ENCODE measurements around the gene TMEM175. TPM values are rescaled to one million over a fixed set of nuclear protein-coding genes. Genes with fewer than 3 reads are reported as not detected.

TMEM175 gene
- total RNA-seq, 1 experiment from 2014 or later, result 18.8 TPM

DNA sequence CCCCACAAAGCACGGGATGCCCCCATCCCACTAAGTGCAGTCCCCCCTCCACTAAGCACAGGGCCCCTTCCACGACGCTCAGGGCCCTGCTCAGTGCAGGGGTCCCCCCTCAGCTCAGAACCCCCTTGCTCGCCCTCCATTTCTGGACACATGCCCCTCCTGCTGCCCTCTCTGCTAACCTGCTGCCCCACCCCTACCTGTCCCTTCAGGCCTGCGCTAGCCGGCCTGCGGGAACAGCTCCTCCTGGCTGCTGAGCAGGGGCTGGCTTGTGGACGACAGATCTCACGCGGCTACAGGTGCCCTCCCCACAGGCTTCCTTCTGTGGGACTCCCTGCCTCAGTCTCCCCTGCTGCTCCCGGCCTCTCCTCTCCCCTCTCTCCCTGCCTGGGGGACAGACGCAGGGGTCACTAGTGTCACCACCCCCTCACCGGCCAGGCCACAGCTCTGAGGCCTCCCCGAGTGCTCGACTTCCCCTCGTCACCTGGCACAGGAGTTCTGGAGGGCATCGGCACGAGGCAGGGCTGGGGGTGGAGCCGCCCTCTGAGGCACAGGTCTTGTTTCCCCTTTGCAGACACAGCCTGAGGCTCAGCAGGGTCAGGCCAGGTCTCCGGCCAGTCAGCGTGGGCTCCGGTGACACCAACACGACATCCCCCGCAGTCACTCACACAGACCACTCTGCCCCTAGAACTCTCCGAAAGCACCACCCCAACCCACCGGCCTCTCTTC, 21.7 kb upstream of the TMEM175 start:
- TF ChIP-seq, protein P1, sequence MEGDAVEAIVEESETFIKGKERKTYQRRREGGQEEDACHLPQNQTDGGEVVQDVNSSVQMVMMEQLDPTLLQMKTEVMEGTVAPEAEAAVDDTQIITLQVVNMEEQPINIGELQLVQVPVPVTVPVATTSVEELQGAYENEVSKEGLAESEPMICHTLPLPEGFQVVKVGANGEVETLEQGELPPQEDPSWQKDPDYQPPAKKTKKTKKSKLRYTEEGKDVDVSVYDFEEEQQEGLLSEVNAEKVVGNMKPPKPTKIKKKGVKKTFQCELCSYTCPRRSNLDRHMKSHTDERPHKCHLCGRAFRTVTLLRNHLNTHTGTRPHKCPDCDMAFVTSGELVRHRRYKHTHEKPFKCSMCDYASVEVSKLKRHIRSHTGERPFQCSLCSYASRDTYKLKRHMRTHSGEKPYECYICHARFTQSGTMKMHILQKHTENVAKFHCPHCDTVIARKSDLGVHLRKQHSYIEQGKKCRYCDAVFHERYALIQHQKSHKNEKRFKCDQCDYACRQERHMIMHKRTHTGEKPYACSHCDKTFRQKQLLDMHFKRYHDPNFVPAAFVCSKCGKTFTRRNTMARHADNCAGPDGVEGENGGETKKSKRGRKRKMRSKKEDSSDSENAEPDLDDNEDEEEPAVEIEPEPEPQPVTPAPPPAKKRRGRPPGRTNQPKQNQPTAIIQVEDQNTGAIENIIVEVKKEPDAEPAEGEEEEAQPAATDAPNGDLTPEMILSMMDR (IDR thresholded peaks at IDR 0.05; ENCODE audit: unreplicated experiment), result no peak
- Mint-ChIP-seq H3K27ac (ENCODE audit: unreplicated experiment) (no peak overlapping the region), H3K36me3 (ENCODE audit: insufficient read depth, unreplicated experiment) (peaks cover 16% of the 10 kb centered on the region), H3K27me3 (ENCODE audit: unreplicated experiment) (no peaks in the 10 kb centered on the region), H3K9me3 (ENCODE audit: low read depth, unreplicated experiment) (no peaks in the 10 kb centered on the region), H3K4me3 (ENCODE audit: low read depth, unreplicated experiment) (no peak overlapping the region), H3K4me1 (ENCODE audit: low read depth, unreplicated experiment) (peaks cover 8% of the 10 kb centered on the region)
- CTCF ChIA-PET, result no interaction called here
- no TSS peak for BruUV-seq (replicated peaks)
- intact Hi-C loops (cut with micrococcal nuclease; ENCODE audit: unreplicated experiment), result no loop called here
- DNase-seq, result no peak

DNA sequence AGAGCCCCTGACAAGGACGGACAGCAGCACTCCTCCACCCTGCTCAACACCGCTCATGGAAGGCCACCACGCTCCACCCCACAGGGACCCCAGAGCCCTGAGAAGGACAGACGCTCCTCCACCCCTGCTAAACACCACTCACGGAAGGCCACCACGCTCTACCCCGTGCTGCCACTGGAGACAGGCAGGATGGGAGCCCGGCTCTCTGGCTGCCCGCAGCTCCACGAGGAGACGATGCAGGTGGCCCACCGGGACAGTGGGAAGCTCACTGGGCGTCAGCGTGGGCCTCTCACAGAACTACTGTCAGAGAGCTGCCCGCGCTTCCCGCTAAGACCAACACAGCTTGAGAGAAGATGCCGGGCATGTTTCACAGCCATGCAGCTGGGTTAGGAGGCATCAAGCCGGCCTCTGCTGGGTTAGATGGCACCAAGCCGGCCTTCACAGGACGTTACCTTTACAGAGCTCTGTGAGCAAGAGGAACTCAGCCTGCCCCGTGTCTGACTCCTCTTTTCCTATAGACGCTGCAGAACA, 21.0 kb upstream of the TMEM175 start:
- H3K27me3 Mint-ChIP-seq (ENCODE audit: unreplicated experiment), result no peaks in the 10 kb centered on the region
- no TSS peak for BruUV-seq (replicated peaks)
- intact Hi-C loops (cut with micrococcal nuclease; ENCODE audit: unreplicated experiment), result no loop called here

DNA sequence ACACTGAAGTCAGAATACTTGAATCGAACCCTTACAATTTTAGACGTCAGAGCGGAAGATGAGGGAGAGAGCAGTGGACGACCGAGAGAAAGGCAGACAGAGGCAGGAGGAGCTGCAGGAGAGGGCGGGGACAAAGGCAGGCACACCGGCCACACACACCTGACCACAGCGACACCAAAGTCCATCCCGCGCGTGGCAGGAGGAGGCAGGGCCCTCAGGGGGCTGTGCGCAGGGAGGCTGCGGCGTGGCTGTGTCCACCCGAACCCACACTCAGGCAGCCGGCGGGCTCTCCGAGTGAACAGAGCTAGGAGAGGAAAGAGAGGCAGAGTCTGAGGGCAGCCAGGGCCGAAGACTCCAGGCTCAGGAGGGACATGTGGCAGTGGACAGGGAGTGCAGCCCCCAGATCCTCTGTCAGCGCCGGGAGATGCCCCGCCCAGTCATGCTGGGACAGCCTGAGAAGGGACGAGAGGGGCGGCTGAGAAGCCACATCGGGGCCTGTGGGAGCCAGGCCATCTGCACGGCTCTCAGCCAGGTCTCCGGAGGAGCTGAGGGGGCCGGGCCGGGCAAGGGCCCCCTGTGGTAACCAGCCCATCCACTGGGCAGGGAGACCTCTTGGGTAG, 20.3 kb upstream of the TMEM175 start:
- no peak for DNase-seq
- intact Hi-C loops (cut with micrococcal nuclease; ENCODE audit: unreplicated experiment), result no loop called here
- Mint-ChIP-seq H3K36me3 (ENCODE audit: insufficient read depth, unreplicated experiment) (peaks cover 16% of the 10 kb centered on the region), H3K4me1 (ENCODE audit: low read depth, unreplicated experiment) (peaks cover 8% of the 10 kb centered on the region), H3K4me3 (ENCODE audit: low read depth, unreplicated experiment) (no peak overlapping the region), H3K27me3 (ENCODE audit: unreplicated experiment) (no peaks in the 10 kb centered on the region), H3K9me3 (ENCODE audit: low read depth, unreplicated experiment) (no peaks in the 10 kb centered on the region), H3K27ac (ENCODE audit: unreplicated experiment) (no peak overlapping the region)
- TF ChIP-seq, protein P1 (IDR thresholded peaks at IDR 0.05; ENCODE audit: unreplicated experiment), result no peak
- CTCF ChIA-PET, result interaction anchor here (0.6 kb wide), 1 partner anchor 312 kb away, joined by 8 read pairs; no protein-coding TSS in a partner anchor
- no TSS peak for BruUV-seq (replicated peaks)

More for the DNA sequence above, 21.0 kb upstream of the TMEM175 start:
- CTCF ChIA-PET, result interaction anchor here (0.6 kb wide), 1 partner anchor 312 kb away, joined by 8 read pairs; no protein-coding TSS in a partner anchor
- TF ChIP-seq, protein P1 (IDR thresholded peaks at IDR 0.05; ENCODE audit: unreplicated experiment), result no peak
- H3K36me3 Mint-ChIP-seq (ENCODE audit: insufficient read depth, unreplicated experiment), result peaks cover 16% of the 10 kb centered on the region
- H3K4me3 Mint-ChIP-seq (ENCODE audit: low read depth, unreplicated experiment), result no peak overlapping the region
- H3K27ac Mint-ChIP-seq (ENCODE audit: unreplicated experiment), result no peak overlapping the region
- H3K9me3 Mint-ChIP-seq (ENCODE audit: low read depth, unreplicated experiment), result no peaks in the 10 kb centered on the region
- peaks cover 8% of the 10 kb centered on the region for H3K4me1 Mint-ChIP-seq (ENCODE audit: low read depth, unreplicated experiment)
- DNase-seq, result no peak

DNA sequence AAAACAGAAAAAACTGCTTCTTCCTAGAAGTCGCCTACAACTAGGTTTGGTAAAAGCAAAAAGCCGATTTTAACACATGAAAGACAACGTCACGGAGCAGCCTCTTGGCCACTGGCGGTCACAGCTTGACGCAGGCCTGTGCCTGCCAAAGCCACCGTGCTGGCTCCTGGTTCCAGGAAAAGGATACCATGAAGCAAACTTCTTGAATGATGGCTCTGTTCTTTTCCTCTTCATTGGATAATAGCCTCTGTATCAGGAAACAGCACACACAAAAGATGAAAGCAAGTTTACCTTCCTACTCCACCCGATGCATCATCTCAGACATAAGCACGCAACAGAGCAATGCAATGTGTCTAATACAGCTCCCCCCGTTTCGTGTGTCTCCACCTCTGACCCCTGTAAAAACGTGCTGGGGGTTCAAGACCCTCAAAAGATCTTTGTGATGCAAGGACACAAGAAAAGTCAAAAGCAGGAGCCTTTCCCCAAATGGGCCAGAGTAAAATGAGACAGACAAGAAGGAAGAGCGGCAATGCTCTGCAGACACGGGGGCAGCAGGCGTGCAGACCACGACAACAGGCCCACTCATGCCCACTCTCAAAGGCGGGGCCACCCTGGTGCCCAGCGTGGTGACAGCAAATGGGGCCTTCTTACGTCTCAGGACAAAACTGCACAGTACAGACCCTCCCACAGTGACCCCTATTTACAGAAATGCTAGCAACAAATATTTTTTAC, 19.5 kb upstream of the TMEM175 start:
- Mint-ChIP-seq H3K27me3 (ENCODE audit: unreplicated experiment) (no peaks in the 10 kb centered on the region), H3K4me3 (ENCODE audit: low read depth, unreplicated experiment) (no peak overlapping the region), H3K9me3 (ENCODE audit: low read depth, unreplicated experiment) (no peaks in the 10 kb centered on the region), H3K36me3 (ENCODE audit: insufficient read depth, unreplicated experiment) (peaks cover 16% of the 10 kb centered on the region), H3K4me1 (ENCODE audit: low read depth, unreplicated experiment) (peaks cover 8% of the 10 kb centered on the region), H3K27ac (ENCODE audit: unreplicated experiment) (no peak overlapping the region)
- BruUV-seq (replicated peaks), result no TSS peak
- intact Hi-C loops (cut with micrococcal nuclease; ENCODE audit: unreplicated experiment), result no loop called here
- TF ChIP-seq, protein P1 (IDR thresholded peaks at IDR 0.05; ENCODE audit: unreplicated experiment), result no peak
- DNase-seq, result no peak
- CTCF ChIA-PET, result no interaction called here

All from Calu3 (cell line).